HTR-8/SVneo (cell line): ENCODE measurements around the gene ANKRD49.
A peak's percentile ranks its signal among the peaks of the same experiment; 100 is the strongest.
"Not testable (repeated sequence)": the region's sequence is repeated elsewhere in the genome, so short reads cannot be mapped to it uniquely, and the experiment has no call there.

Source experiments
- DNase-seq: peaks from one replicate; pipeline ENCODE4 v3.0.0; 2011; ENCODE audit warnings: low spot score, mixed read lengths; ENCODE audit not compliant: insufficient read length
- FAIRE-seq: peaks from 2 replicates; lab custom pipeline; 2011; peaks lifted over from hg19 to GRCh38; lab: Jason Lieb, UNC

Gene ANKRD49

DNA sequence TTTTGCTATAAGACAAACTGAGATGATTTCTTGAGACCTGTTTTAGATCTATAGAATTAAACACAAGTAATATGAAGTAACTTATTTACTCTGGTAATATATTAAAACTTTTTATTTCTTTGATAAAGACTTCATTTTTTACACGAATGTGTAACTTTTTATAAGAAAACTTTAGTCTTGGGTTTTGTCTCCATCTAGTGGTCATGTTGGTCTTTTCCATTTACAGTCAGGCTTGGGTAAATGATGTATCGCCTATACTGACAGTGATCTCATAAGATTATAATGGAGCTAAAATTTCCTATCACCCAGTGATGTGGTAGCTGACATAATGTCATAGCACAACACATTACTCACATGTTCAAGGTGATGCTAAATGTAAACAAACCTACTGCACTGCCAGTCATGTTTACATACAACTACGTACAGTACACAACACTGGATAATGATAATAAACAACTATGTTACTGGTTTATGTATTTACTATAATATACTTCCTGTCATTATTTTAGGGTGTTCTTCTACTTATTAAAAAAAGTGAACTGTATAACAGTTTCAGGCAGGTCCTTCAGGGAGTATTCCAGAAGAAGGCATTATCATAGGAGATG lies 11.0 kb downstream of the ANKRD49 start:
- DNase-seq (peak; percentile 45), FAIRE-seq (peak; percentile 46)

DNA sequence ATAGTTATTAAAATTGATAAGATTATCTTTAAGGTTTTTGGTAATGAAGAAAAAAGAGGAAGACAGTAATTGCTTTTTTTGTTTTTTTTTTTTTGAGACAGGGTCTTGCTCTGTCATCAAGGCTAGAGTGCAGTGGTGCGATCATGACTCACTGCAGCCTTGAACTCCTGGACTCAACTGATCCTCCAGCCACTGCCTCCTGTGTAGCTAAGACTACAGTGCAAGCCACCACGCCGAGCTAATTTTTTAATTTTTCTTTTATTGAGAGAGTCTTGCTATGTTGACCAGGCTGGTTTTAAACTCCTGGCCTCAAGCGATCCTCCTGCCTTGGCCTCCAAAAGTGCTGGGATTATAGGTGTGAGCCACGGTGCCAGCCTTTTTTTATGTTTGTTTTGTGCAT lies 12.7 kb downstream of the ANKRD49 start:
- not testable (repeated sequence) for FAIRE-seq, DNase-seq

DNA sequence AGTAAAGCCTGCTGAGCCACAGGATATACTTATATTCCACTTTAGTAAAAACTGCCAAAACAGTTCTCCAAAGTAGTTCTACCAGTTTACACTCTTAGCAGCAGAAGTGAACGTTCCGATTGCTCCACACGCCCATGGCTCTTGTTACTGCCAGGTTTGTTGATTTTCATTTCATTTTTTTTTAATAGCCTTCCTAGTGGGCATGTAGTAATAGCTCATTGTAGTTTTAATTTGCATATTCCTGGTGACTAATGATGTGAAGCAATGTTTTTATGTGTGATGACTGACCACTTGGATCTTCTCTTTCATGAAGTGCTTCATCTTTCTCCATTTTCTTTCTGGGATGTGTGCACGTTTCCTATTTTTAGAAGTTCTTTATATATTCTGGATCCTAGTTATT lies 13.7 kb downstream of the ANKRD49 start:
- FAIRE-seq (no peak), DNase-seq (no peak)

DNA sequence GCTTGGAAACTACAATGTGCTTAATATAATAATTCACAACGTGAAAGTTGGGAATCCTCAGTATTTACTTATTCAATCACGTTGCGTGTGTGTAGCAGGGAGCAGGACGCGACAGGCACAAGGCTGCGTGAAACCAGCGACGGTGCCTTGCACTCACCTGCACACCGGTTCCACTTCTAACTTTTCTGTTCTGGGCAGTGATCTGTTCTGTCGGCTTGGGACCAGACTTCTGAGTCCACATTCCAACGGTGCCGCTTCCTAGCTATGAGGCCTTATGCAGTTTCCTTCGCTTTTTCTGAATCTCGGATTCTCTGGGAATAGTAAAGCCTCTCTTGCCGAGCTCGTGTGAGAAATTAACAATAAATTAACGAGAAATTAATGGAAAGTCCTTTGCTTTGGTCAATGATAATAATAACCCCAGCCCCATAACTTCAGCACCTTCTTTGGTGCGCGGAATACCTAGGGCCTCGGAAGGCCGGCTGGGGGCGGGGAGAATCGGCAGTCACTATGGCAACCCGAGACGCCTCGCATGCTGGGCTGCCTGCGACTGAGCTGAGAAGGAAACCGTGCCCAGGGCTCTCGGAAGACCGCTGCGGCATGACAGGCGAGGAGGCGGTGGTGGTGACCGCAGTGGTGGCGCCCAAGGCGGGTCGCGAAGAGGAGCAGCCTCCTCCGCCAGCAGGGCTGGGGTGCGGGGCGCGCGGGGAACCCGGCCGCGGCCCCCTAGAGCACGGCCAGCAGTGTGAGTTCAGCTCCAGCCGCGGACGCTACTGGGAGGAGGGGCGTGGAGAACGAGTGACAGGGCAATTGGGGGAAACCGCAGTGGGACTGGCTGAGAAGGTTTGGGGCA lies 18.4 kb downstream of the ANKRD49 start, which contains the start of gene C11orf97:
Gene C11orf97, plus strand, starts transcription at position 530 of the 850 bp plus-strand sequence. Its CDS starts 68 bp downstream, at position 598.
- peak; percentile 53 for DNase-seq
- FAIRE-seq: peak; percentile 71

DNA sequence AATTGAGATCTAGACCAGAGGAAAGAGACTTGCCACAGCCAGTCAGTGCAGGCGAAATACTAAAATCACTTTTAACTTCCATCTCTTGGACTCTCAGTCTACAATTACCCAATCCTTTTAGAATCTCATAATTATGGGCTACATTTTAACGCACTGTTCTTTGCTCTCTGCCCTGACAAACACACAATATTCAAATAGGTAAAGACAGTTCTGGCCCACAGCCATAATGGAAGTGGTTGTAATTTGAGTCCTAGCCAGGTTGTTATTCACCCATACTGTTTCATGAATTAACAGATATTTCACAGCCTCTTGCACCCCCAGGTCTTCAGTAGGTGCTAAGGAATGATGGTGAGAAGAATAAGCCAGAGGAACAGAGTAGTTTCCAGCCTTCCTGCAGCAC lies 19.3 kb downstream of the ANKRD49 start:
- no peak for FAIRE-seq
- DNase-seq: no peak

DNA sequence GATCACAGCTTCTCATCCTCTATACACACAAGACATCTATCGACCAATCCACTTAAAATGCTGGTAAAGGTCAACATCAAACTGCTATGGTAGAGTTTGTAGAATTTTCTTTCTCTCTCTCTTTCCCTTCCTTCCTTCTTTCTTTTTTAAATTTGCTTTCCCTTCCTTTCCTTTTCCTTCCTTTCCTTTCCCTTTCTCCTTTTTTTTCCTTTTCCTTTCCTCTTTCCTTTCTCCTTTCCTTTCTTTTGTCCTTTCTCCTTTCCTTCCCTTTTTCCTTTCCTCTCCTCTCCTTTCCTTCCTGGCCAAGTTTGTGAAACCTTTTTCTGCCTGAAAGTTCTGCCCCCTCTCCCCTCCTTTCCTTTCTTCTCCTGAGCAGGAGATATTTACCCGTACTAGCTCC lies 21.6 kb downstream of the ANKRD49 start:
- DNase-seq (no peak), FAIRE-seq (no peak)

DNA sequence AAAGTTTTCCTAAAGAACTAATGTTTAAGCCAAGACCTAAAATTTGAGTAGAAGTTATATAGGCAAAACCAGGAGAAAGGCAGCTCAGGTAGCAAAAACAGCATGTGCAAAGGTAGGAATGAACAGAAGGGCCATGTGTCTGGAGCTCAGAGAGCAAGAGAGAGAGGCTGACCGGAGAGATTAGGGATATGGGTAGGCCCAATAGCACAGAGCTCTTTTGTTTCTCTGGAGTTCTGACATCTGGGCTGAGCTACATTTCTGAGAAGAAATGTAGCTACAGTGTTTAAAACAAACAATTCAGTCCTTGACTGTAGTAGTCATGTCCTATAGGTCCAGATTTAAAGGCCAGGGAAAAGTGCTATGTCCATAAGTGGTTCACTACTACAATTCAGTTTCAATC lies 22.9 kb downstream of the ANKRD49 start:
- DNase-seq (no peak), FAIRE-seq (no peak)

DNA sequence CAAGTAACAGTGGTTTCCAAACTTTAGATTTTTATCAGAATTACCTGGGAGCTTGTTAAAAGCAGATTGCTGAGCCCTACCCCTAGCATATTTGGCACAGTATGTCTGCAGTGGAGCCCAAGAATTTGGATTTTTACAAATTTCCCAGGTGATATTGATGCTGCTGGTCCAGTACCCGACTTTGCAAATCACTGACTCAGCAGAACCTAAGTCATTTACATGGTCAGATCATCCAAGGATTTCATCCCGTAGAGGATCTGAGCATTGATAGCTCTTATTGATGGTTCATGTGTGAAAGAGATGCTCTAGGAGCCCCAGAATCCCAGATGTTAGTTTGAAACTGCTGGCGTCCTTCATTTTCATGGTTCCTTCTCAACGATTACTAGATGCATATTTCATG lies 24.5 kb downstream of the ANKRD49 start:
- no peak for FAIRE-seq
- no peak for DNase-seq

DNA sequence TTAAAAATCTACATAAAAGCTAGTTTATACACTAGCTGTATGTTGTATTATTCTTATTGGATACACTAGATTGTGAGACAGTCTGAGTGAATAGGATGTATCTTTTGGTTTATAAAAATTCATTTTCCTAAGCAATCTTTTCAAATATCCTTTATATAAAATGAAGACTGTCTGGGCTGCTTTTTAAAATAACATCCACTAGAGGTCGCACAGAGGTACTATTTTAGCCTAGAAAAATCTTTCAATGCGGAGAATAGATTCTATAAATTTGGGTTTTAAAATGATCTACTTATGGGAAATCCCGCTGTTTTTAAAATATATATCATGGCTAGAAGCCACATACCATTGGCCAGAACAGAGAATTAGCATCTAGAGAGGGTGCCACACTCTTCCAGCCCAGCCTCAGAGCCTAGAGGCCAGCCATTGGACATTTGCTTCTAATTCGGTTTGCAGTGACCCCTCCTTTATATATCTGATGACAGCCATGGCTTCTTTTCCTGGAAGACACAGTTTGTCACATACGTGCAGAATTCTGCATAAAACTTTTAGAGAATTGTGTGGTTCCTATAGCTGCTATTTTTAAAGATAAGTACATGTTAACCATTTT lies 25.8 kb downstream of the ANKRD49 start:
- DNase-seq (no peak), FAIRE-seq (no peak)

DNA sequence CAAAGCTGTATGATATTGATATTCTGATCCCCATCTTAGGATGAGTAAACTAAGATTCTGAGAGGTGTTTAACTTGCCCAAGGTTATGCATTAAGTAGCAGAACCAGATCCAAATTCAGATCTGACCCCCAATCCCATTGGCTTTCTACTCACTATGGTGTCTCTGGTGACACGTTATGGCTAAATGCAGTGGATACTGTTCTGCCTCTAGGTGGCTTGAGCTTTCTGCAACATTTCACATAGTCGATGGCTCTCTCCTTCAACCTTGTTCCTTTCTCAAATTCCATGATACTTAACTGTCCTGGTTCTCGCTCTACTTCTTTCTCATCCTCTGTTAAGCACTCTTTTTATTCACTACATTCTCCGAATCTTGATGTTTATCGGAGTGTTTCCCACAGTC lies 27.9 kb downstream of the ANKRD49 start:
- FAIRE-seq (peak; percentile 60), DNase-seq (no peak)

DNA sequence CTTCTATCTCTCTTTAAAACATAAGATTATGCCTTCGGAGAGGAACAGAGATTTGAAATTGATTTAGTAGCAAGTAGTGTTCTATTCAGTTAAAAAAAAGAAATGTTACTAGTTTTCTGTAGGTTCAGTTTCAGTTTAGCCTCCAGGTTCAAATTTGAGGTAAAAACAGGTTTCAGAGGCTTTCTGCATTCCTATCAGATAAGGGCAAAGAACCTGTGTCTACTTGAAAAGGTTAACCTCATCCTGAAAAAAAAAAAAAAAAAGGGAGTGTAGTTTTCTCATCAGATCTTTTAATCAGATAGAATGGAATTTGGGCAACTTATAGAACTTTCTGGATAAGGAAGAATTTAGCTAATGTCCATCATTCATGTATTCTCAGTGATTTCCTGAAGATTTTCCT lies 30.6 kb downstream of the ANKRD49 start:
- FAIRE-seq (no peak), DNase-seq (no peak)

DNA sequence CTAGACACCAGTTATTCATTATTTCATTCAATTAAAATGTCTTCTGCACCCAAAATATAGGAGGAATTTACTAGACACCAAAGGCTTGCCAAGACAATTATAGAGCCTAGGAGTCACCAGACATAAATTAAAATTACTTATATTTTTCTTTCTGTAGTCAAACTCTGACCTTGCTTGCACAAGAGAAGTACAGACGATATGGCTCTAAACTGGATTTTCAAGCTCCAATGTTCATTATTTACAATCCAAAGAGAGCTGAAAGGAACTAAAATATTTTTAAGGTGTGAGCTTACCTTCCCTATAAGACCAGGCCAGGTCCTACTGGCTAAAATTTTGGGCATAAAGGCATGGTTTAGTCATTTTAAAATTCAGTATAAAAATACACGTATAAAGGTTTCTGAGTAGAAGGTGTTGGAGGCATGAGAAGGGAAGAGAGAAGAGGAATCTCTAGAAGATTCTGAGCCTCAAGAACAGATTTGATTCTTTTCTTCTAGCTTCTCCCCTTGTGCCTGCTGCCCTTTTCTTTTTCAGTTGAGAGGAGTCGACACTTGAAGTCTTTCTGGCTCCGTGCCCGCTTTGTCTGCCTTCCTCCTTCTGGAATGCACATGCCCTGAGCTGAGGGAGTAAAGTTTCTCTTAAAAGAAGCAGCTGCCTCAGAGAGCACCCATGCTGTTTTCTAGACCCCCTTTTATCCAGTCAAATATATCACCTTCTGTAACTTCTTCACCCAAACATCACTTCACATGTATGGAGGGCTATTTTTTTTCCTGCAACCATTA lies 32.0 kb downstream of the ANKRD49 start:
- DNase-seq (no peak), FAIRE-seq (no peak)

DNA sequence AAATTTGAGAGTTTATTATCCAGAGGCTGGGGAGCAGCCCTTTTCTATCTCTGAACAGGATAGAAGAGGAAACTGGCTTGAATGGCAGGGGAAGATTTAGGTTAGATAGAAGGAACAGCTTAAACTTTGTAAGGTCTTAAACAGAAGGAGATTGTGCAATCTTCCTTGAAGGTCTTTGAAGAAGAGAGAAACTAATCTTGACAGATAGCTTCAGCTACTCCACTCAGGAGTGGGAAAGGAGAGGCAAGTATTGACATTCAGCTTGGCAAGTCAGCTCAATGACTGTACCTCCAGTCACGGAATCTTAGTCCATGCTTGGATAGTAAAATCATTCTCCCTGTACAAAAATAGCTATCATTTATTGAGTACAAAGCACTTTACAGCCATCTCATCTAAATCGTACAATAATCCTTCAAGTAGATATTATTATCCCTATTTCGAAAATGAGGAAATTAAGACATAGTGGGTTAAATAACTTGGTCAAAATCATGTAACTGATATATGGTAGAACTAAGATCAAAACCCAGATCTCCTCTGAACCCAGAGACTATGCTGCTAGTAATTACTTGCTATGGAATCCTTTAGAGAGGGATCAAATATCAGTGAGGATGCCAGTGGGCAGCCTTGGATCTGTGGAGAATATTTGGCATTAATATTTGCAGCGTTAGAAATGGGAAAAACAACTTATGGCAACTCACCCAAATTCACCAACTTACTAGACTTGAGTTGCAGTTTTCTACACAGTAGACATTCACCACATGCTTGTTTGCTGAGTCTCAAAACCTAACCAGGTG lies 33.1 kb downstream of the ANKRD49 start:
- FAIRE-seq: no peak
- no peak for DNase-seq

DNA sequence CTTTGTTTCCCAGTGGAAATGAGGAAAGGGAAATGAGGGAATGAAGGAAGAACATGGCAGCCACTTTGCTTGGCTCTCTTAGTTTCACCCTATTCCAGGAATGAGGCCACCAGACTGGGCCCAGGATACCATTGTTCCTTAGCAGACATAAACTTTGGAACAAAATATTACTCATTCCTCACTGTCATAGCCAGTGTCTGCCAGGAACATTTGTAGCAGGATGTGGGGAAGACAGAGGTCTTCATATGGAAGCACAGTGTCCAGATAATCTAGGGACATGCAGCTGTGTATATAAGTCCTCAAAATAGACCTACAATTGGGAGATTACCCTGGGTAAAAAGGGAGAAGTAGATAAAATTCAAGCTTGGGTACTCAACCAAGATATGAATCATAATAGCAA lies 34.8 kb downstream of the ANKRD49 start:
- FAIRE-seq: no peak
- DNase-seq: no peak

DNA sequence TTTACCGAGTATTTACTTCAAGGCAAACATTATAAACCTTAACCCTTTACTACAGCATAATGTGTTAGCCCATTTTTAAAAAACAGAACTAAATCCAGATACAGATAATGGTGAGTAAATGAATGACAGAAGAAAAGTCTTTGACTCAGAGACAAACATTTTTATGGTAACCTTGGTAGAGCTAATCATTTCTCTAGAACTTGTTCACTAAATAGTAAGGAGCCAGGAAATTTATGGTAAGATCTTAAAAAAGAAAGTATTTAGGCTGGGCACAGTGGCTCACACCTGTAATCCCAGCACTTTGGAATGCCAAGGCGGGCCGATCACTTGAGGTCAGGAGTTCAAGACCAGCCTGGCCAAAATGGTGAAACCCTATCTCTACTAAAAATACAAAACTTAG lies 38.4 kb downstream of the ANKRD49 start:
- FAIRE-seq: no peak
- no peak for DNase-seq

DNA sequence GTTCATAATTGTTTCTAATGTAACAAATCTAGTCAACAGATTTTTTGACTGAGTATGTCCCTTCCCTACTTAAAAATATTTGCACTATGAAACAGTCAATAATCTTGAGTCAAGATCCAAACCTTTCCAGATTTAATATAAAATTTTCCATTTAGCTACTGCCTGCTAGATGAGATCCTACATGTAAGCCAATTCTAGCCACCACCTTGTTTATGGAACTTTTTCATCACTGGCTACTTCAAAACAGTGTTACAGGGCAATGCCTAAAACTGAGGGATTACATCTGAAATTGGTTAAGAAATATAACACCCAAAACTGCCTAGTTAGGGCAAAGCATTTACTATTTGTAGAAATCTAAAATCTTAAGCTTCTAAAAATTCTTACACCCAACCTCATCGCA lies 39.4 kb downstream of the ANKRD49 start:
- FAIRE-seq: no peak
- DNase-seq: no peak

DNA sequence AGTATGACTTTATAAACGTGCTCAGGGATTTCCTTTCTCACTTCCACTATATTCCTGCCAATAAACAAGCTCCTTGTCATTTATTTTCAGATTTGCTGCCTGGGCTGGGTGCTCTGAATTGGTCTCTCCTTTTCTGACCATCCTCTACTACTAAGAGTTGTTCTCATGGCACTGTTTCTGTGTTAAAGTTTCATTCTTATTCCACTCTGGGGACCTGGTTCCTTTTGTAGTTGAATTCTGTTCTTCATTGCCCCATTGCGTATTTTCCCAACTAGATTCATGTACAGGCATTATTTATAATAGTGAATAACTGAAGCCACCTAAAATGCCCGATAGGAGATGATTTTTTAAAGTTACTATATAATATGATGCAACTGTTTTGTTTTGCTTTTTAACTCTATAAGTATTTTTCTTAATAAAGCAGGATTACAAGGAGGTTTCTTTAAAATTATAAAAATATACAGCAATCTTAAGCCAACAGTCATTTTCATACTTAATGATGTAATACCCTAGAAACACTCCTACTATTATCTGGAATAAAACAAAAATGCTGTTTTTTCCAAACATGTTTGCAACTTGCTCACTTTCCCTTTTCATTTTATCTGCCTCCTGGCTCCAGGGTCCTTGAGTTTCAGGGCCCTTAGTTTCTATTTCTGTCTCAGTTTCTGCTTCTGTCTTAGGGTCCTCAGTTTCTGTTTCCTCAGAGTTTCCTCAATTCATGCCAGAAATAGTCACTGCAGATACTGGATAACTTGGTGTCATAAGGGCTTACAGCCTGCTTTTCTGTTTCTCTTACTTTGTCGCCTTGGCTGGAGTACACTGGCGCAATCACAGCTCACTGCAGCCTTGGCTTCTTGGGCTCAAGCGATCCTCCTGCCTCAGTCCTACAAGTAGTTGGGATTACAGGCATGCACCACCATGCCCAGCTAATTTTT lies 40.2 kb downstream of the ANKRD49 start:
- no peak for DNase-seq

DNA sequence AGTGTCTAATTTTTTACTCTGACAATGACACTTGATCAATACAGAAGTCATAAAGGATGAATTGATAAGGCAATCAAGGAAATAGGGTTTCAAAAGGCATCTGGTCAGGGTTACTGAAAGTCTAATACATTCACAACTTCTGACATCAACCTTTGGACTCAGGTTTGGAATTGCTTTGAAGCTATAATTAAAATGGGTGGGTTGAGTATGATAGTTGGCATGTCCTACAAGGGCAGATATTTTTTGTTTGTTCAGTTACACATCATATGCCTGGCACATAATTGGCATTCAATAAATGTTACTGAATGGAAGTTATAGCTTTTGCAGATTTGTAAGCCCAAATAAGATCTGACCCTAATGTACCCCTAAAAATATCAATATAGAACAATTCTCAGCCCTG lies 42.6 kb downstream of the ANKRD49 start:
- FAIRE-seq: no peak
- DNase-seq: no peak

More for the DNA sequence above, 40.2 kb downstream of the ANKRD49 start:
- no peak for FAIRE-seq
